HG03432 (cell line): ENCODE results near the gene SRD5A3.

Source experiments
- ATAC-seq: cut with Tn5 transposase; IDR thresholded peaks from one replicate; pipeline ENCODE4 v1.9.1; 2021; ENCODE audit warnings: mild to moderate bottlenecking, moderate library complexity; ENCODE audit not compliant: unreplicated experiment

The SRD5A3 gene

DNA sequence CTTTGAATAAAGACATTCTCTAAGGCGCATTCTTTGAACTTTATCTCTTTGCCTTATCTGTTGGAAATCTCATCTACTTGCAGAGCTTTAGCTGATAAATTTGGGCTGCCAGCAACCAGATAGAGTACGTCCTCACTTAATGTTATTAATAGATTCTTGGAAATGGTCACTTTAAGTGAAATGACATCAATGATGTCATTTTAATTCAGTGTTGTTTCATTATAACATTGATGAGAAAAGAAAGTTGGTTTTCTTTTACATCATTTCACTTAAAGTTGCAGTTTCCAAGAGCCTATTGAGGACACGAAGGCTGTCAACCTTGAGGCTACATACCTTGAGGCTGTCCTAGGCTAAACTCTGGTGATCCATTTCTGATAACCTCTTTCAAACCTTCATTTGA lies 59.0 kb downstream of the SRD5A3 start:
- no peak for ATAC-seq

DNA sequence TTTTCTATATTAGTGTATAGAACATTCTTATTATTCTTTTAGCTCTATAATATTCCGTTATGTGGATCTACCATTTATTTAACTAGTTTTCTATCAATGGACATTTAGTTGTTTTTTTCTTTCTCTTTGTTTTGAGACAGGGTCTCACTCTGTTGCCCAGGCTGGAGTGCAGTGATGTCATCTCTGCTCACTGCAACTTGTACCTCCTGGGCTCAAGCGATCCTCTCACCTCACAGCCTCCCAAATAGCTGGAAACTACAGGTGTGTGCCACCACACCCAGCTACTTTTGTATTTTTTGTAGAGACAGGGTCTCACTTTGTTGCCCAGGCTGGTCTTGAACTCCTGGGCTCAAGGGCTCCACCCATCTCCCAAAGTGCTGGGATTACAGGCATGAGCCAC lies 60.5 kb downstream of the SRD5A3 start:
- ATAC-seq = no peak

DNA sequence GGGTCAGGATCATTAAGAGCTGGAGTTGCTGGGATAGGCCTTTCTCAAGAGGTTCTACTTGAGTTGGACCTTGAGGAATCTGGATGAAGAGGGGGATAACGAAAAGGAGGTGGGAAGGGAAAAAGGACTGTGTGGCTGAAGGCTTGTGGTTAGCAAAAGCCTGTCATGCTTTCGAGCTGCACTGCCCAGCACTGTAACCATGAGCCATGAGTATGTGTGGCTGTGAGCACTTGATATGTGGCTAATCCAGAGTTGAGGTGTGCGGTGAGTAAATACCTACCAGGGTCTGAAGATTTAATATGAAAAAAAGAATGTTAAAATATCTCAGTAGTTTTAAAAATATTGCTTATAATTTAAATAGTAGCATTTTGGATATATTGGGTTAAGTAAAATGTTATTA lies 61.1 kb downstream of the SRD5A3 start:
- ATAC-seq = no peak

DNA sequence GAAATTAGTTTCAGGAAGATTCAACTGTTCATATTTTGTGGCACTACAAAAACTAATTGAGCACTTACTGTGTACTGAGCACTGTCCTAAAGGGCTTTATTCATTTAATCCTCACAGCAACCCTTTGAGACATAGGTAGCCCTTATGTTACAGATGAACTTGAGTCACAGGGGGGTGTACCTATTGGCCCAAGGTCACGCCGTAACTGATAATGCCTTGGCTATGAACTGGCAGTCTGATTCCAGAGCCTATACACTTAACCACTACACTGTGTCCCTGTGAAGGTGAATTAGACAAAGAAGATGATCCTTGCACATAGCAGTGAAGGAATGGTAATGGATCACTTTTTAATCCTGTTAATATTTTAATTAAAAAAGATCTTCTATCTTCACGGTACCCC lies 61.7 kb downstream of the SRD5A3 start:
- no peak for ATAC-seq

DNA sequence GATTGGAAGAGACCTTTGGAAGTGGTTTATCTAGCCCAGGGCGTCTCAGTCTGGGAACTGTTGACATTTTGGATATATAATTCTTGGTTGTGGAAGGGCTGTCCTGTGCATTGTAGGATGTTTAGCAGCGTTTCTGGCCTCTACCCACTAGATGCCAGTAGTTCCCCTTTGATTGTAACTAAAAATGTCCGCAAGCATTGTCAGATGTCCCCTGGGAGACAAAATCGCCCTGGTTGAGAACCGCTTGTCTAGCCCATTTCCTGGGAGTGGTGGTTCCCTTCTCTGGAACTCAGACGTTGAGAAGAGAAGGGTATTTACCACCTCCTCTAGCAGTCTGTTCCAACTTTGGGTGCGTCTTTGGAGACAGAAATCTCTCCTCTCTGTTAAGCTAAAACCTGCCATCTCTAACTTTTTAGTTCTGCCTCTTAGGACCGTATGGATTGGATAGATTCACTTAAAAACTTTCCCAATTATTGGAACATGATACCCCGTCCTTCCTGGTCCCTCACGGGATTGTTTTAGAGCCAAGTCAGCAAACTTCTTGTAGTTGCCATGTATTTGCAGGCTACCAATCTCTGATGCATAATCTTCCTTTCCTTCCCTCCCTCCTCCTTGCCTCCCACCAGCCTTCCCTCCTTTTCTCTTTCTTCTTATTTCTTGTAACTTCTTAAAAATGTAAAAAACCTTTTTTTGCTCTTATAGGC lies 63.6 kb downstream of the SRD5A3 start:
- ATAC-seq = peak; percentile 86

DNA sequence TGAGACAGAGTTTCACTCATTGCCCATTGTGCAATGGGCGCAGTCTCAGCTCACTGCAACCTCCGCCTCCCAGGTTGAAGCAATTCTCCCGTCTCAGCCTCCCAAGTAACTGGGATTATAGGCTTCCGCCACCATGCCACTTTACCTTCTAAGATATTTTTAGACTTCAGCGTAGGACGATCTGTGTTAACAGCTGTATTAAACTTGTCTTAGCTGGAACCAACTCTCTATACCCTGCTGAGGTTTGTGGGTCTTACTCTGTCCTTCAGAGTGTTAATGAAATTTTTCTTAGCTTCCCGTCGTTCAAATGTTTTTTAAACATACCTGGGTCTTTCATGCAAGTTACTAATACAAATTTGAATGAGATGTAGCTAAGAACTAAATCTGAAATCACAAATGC lies 64.4 kb downstream of the SRD5A3 start:
- ATAC-seq = no peak

DNA sequence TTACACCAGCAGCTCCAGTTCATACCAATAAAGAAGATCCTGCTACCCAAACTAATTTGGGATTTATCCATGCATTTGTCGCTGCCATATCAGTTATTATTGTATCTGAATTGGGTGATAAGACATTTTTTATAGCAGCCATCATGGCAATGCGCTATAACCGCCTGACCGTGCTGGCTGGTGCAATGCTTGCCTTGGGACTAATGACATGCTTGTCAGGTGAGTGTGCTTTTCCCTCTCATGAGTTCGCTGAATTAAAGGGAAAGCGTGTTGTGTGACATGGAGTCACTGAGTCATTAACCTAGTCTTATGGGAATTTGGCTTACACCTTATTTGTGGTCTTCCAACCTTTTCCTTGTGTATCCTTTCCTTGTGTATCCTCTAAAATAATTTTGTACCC lies 65.6 kb downstream of the SRD5A3 start:
- ATAC-seq = no peak

DNA sequence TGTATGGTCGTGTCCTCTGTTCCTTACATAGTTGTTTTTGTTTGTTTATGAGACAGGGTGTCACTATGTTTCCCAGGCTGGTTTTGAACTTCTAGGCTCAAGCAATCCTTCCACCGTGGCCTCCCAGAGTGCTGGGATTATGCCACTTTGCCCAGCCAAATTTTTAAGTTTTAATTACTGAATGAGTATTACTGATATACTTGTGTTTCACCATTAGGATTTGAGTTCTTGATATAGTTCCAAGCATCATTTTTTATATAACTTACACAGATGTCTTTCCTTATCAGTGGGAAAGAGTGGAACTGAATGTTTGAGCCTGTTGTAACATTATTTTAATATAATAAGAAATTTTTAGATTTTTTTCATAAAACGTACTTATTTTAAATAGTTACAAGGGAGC lies 70.1 kb downstream of the SRD5A3 start:
- ATAC-seq = no peak
